GM12878 (cell line): ENCODE results near the gene TUBD1. TPM values are rescaled to one million over a fixed set of nuclear protein-coding genes. Genes with fewer than 3 reads are reported as not detected.
A peak's percentile ranks its signal among the peaks of the same experiment; 100 is the strongest.

Experiments used
- ATF7 ChIP-seq: fragments of 450-650 bp; IDR thresholded peaks from 2 replicates; pipeline ENCODE4 v1.6.1; 2016; ENCODE audit warnings: low read depth, mild to moderate bottlenecking
- DPF2 ChIP-seq: fragments of 450-650 bp; IDR thresholded peaks from 2 replicates; pipeline ENCODE4 v1.6.1; 2017; ENCODE audit warnings: mild to moderate bottlenecking
- PKNOX1 ChIP-seq: fragments of 450-650 bp; IDR thresholded peaks from 2 replicates; pipeline ENCODE4 v1.6.1; 2016; ENCODE audit warnings: mild to moderate bottlenecking
- SIN3A ChIP-seq: IDR thresholded peaks from 2 replicates; pipeline ENCODE4 v1.6.1; 2012; ENCODE audit warnings: low read depth, low read length, improper control_type of control experiment
- SKIL ChIP-seq: fragments of 450-650 bp; IDR thresholded peaks from 2 replicates; pipeline ENCODE4 v1.6.1; 2017; ENCODE audit warnings: mild to moderate bottlenecking, low read depth, inconsistent platforms; ENCODE audit not compliant: poor library complexity, severe bottlenecking
- TARDBP ChIP-seq: IDR thresholded peaks from 2 replicates; pipeline ENCODE4 v1.6.1; 2016; ENCODE audit warnings: borderline replicate concordance
- TCF3 ChIP-seq: IDR thresholded peaks from 2 replicates; pipeline ENCODE4 v1.6.1; 2012; ENCODE audit warnings: low read depth, mild to moderate bottlenecking, low read length, borderline replicate concordance; ENCODE audit not compliant: insufficient read depth
- USF1 ChIP-seq: IDR thresholded peaks from 2 replicates; pipeline ENCODE4 v1.6.1; 2011; ENCODE audit warnings: borderline replicate concordance, low read depth, mild to moderate bottlenecking, moderate library complexity, mixed read lengths, low read length; ENCODE audit not compliant: insufficient read depth; ENCODE audit errors: extremely low read length
- ZBED1 ChIP-seq: IDR thresholded peaks from 2 replicates; pipeline ENCODE4 v1.6.1; 2016; ENCODE audit warnings: borderline replicate concordance
- ZBTB4 ChIP-seq: fragments of 450-650 bp; formaldehyde crosslinking; IDR thresholded peaks from 2 replicates; pipeline ENCODE4 v1.4.0; 2022; ENCODE audit warnings: mild to moderate bottlenecking, moderate library complexity
- ZNF207 ChIP-seq: fragments of 450-650 bp; IDR thresholded peaks from 2 replicates; pipeline ENCODE4 v1.6.1; 2014; ENCODE audit warnings: antibody characterized with exemption, mild to moderate bottlenecking, borderline replicate concordance
- ZNF217 ChIP-seq: fragments of 450-650 bp; IDR thresholded peaks from 2 replicates; pipeline ENCODE4 v1.6.1; 2017; ENCODE audit warnings: antibody characterized with exemption, mild to moderate bottlenecking
- ZNF384 ChIP-seq: IDR thresholded peaks from 2 replicates; pipeline ENCODE4 v1.6.1; 2012; ENCODE audit warnings: low read depth, mild to moderate bottlenecking, low read length, improper control_type of control experiment, borderline replicate concordance
- ZNF687 ChIP-seq: fragments of 450-650 bp; IDR thresholded peaks from 2 replicates; pipeline ENCODE4 v1.6.1; 2017; ENCODE audit warnings: mild to moderate bottlenecking, moderate library complexity
- polyA plus RNA-seq, 11 experiments: library from polyadenylated mRNA; depleted of rRNA in 4 of 11; unstranded in 6 of 11; stranded (reverse) in 5 of 11; fragments of >200 nt; fragmentation: Nextera tagmentation in 4 of 11; fragmentation: Illumina TruSeq in 1 of 11; extraction: Ambion mirVana in 4 of 11; extraction: Trizol in 1 of 11; gene quantifications; 1 replicate in 1 of 11; 2 replicates in 10 of 11; pipeline versions ENCODE4 v1.2.1 to v1.2.3, GENCODE V29; 2011 to 2016; ENCODE audit warnings: inconsistent platforms in 2 of 11, missing spikeins in 2 of 11, low read depth in 1 of 11
- total RNA-seq, 4 experiments: library from RNA; depleted of rRNA in 3 of 4; stranded (reverse); fragments of >200 nt in 3 of 4; fragmentation: Illumina TruSeq in 1 of 4; extraction: Trizol in 1 of 4; gene quantifications; 2 replicates each; pipeline versions ENCODE4 v1.2.1 to v1.2.3, GENCODE V29; 2013 to 2021

The TUBD1 gene
- total and polyA plus RNA-seq, 10 of the 15 experiments (the other 5 are each of a cell fraction or from before 2014, with no cell fraction given): 5.3 to 10.8 (median 8.3) TPM

GRCh38 chr17:59846394-59847165, 46.2 kb downstream of the TUBD1 start (continued):
- TF ChIP-seq ZBTB4 (CRISPR knock-in tag) (no peak), ZNF384 (no peak), SKIL (peak; percentile 29), ZNF207 (peak; percentile 31; the same call in 1 of the 2 replicates), ATF7 (peak; percentile 37; the same call in 1 of the 2 replicates), USF1 (no peak), SIN3A (no peak), DPF2 (peak; percentile 86; the same call in 1 of the 2 replicates), TCF3 (peak; percentile 88), PKNOX1 (no peak), ZNF687 (peak; percentile 49; the same call in 1 of the 2 replicates), ZNF217 (no peak), TARDBP (no peak), ZBED1 (peak; percentile 75; the same call in 1 of the 2 replicates)
